GM19467 (cell line): ENCODE data around the gene CLDN12.
A peak's percentile ranks its signal among the peaks of the same experiment; 100 is the strongest.
"Not testable (repeated sequence)": the region's sequence is repeated elsewhere in the genome, so short reads cannot be mapped to it uniquely, and the experiment has no call there.

Experiments
- ATAC-seq: cut with Tn5 transposase; IDR thresholded peaks from one replicate; pipeline ENCODE4 v1.9.1; 2021; ENCODE audit warnings: mild to moderate bottlenecking, moderate library complexity; ENCODE audit not compliant: unreplicated experiment

The CLDN12 gene

GRCh38 chr7:90432752-90433151, 29.5 kb downstream of the CLDN12 start:
- ATAC-seq = no peak

GRCh38 chr7:90433221-90433620, 30.0 kb downstream of the CLDN12 start:
- ATAC-seq = no peak

- ATAC-seq = no peak
Observed at GRCh38 chr7:90445633-90446032, 42.4 kb downstream of the CLDN12 start.

GRCh38 chr7:90446137-90446899, 43.1 kb downstream of the CLDN12 start:
- ATAC-seq = no peak

- ATAC-seq = no peak
Observed at GRCh38 chr7:90453259-90453891, 50.1 kb downstream of the CLDN12 start.

- ATAC-seq = no peak
Observed at GRCh38 chr7:90453931-90454330, 50.7 kb downstream of the CLDN12 start.

- peak; percentile 76 for ATAC-seq
Observed at GRCh38 chr7:90455163-90456030, 52.1 kb downstream of the CLDN12 start.

- ATAC-seq = no peak
Observed at GRCh38 chr7:90458104-90458503, 54.8 kb downstream of the CLDN12 start.

GRCh38 chr7:90459888-90460287, 56.6 kb downstream of the CLDN12 start:
- ATAC-seq = no peak

GRCh38 chr7:90461219-90461618, 58.0 kb downstream of the CLDN12 start:
- no peak for ATAC-seq

GRCh38 chr7:90463151-90463628, 59.9 kb downstream of the CLDN12 start:
- ATAC-seq = not testable (repeated sequence)
